SK-N-SH treated with all-trans-retinoic acid at 6 μM for 48 hours (cell line): ENCODE measurements around the gene TBC1D2.

Source experiments
- ATAC-seq: fragments of 200-7000 bp; cut with Tn5 transposase; 3 replicates; pipeline ENCODE4 v1.9.1; 2020; ENCODE audit warnings: mild to moderate bottlenecking, moderate library complexity
- ARNTL ChIP-seq: fragments of 450-650 bp; formaldehyde crosslinking; IDR thresholded peaks from 2 replicates; pipeline ENCODE4 v1.5.0; 2020; ENCODE audit warnings: low read depth, mild to moderate bottlenecking, moderate library complexity, borderline replicate concordance
- BACH2 ChIP-seq: fragments of 250-450 bp; sonication (Bioruptor Pico); IDR thresholded peaks from 2 replicates; pipeline ENCODE4 v1.9.0; 2021; ENCODE audit warnings: mild to moderate bottlenecking, borderline replicate concordance
- CSDC2 ChIP-seq: fragments of 250-450 bp; sonication (Bioruptor Pico); IDR thresholded peaks from 2 replicates; pipeline ENCODE4 v1.5.0; 2020; ENCODE audit warnings: mild to moderate bottlenecking, moderate library complexity
- ESRRG ChIP-seq: fragments of 250-450 bp; sonication (Bioruptor Pico); IDR thresholded peaks from 2 replicates; pipeline ENCODE4 v1.6.1; 2021; ENCODE audit warnings: mild to moderate bottlenecking
- GLIS3 ChIP-seq: fragments of 250-450 bp; sonication (Bioruptor Pico); IDR thresholded peaks from 2 replicates; pipeline ENCODE4 v1.5.0; 2020; ENCODE audit warnings: mild to moderate bottlenecking, moderate library complexity
- ISL1 ChIP-seq: fragments of 250-450 bp; sonication (Bioruptor Pico); IDR thresholded peaks from 2 replicates; pipeline ENCODE4 v2.1.2; 2022; ENCODE audit warnings: mild to moderate bottlenecking, moderate library complexity
- OSR1 ChIP-seq: fragments of 250-450 bp; sonication (Bioruptor Pico); IDR thresholded peaks from 2 replicates; pipeline ENCODE4 v1.8.0; 2022; ENCODE audit warnings: moderate library complexity, mild to moderate bottlenecking, inconsistent platforms
- PATZ1 ChIP-seq: fragments of 250-450 bp; sonication (Bioruptor Pico); IDR thresholded peaks from 2 replicates; pipeline ENCODE4 v1.8.0; 2020; ENCODE audit warnings: mild to moderate bottlenecking, moderate library complexity, borderline replicate concordance
- POU6F1 ChIP-seq: fragments of 250-450 bp; sonication (Bioruptor Pico); IDR thresholded peaks from 2 replicates; pipeline ENCODE4 v1.8.0; 2021; ENCODE audit warnings: low read depth, mild to moderate bottlenecking, moderate library complexity, borderline replicate concordance
- PPARA ChIP-seq: fragments of 250-450 bp; sonication (Bioruptor Pico); IDR thresholded peaks from 2 replicates; pipeline ENCODE4 v1.5.0; 2020; ENCODE audit warnings: mild to moderate bottlenecking, borderline replicate concordance
- RARB ChIP-seq: fragments of 250-450 bp; sonication (Bioruptor Pico); IDR thresholded peaks from 2 replicates; pipeline ENCODE4 v1.8.0; 2021; ENCODE audit warnings: mild to moderate bottlenecking, moderate library complexity
- SNAI2 ChIP-seq: fragments of 250-450 bp; sonication (Bioruptor Pico); IDR thresholded peaks from 2 replicates; pipeline ENCODE4 v1.5.0; 2020; ENCODE audit warnings: mild to moderate bottlenecking, moderate library complexity
- TCF4 ChIP-seq: fragments of 250-450 bp; sonication (Bioruptor Pico); IDR thresholded peaks from 2 replicates; pipeline ENCODE4 v1.8.0; 2021; ENCODE audit warnings: mild to moderate bottlenecking, moderate library complexity, borderline replicate concordance
- TOX ChIP-seq: fragments of 250-450 bp; sonication (Bioruptor Pico); IDR thresholded peaks from 2 replicates; pipeline ENCODE4 v1.8.0; 2021; ENCODE audit warnings: mild to moderate bottlenecking, moderate library complexity, borderline replicate concordance
- ZC3H10 ChIP-seq: fragments of 250-450 bp; sonication (Bioruptor Pico); IDR thresholded peaks from 2 replicates; pipeline ENCODE4 v1.5.1; 2021; ENCODE audit warnings: mild to moderate bottlenecking, moderate library complexity
- ZFP3 ChIP-seq: fragments of 250-450 bp; sonication (Bioruptor Pico); IDR thresholded peaks from 2 replicates; pipeline ENCODE4 v1.5.0; 2020; ENCODE audit warnings: mild to moderate bottlenecking, moderate library complexity
- ZFP30 ChIP-seq: fragments of 450-650 bp; formaldehyde crosslinking; IDR thresholded peaks from 2 replicates; pipeline ENCODE4 v1.5.0; 2022; ENCODE audit warnings: mild to moderate bottlenecking, moderate library complexity
- ZNF565 ChIP-seq: fragments of 450-650 bp; formaldehyde crosslinking; conservative IDR thresholded peaks from 2 replicates; pipeline ENCODE4 v1.5.0; 2020; ENCODE audit warnings: low read depth, mild to moderate bottlenecking, moderate library complexity
- ZNF70 ChIP-seq: fragments of 450-650 bp; formaldehyde crosslinking; IDR thresholded peaks from 2 replicates; pipeline ENCODE4 v1.5.0; 2020; ENCODE audit warnings: mild to moderate bottlenecking, moderate library complexity
- ZNF8 ChIP-seq: fragments of 450-650 bp; formaldehyde crosslinking; IDR thresholded peaks from 2 replicates; pipeline ENCODE4 v1.5.0; 2020; ENCODE audit warnings: mild to moderate bottlenecking, moderate library complexity
- TF ChIP-seq, protein P1 (sequence below): fragments of 250-450 bp; sonication (Bioruptor Pico); IDR thresholded peaks from 2 replicates; pipeline ENCODE4 v1.5.1; 2020; ENCODE audit warnings: low read depth, mild to moderate bottlenecking, moderate library complexity
- TF ChIP-seq, protein P2 (sequence below): fragments of 250-450 bp; sonication (Bioruptor Pico); IDR thresholded peaks from 2 replicates; pipeline ENCODE4 v1.5.1; 2021; ENCODE audit warnings: mild to moderate bottlenecking, moderate library complexity
- TF ChIP-seq, protein P3 (sequence below): fragments of 250-450 bp; sonication (Bioruptor Pico); IDR thresholded peaks from 2 replicates; pipeline ENCODE4 v1.5.0; 2020; ENCODE audit warnings: mild to moderate bottlenecking, moderate library complexity

Gene TBC1D2

GRCh38 chr9:98262056-98262455, 6.6 kb upstream of the TBC1D2 start:
- TF ChIP-seq GLIS3 (CRISPR knock-in tag), result no peak
- no peak for TF ChIP-seq TOX (CRISPR knock-in tag)
- no peak for TF ChIP-seq ZFP3 (CRISPR knock-in tag)
- no peak for TF ChIP-seq ISL1 (CRISPR knock-in tag)
- TF ChIP-seq POU6F1 (CRISPR knock-in tag), result no peak
- TF ChIP-seq RARB (CRISPR knock-in tag), result no peak
- no peak for TF ChIP-seq TCF4
- TF ChIP-seq PPARA (CRISPR knock-in tag), result no peak
- TF ChIP-seq BACH2 (CRISPR knock-in tag), result no peak
- no peak for TF ChIP-seq ZC3H10 (CRISPR knock-in tag)
- no peak for TF ChIP-seq OSR1
- TF ChIP-seq ESRRG (CRISPR knock-in tag), result no peak
- TF ChIP-seq CSDC2 (CRISPR knock-in tag), result no peak
- TF ChIP-seq SNAI2 (CRISPR knock-in tag), result no peak
- TF ChIP-seq ZNF565, result no peak
- TF ChIP-seq, protein P1, sequence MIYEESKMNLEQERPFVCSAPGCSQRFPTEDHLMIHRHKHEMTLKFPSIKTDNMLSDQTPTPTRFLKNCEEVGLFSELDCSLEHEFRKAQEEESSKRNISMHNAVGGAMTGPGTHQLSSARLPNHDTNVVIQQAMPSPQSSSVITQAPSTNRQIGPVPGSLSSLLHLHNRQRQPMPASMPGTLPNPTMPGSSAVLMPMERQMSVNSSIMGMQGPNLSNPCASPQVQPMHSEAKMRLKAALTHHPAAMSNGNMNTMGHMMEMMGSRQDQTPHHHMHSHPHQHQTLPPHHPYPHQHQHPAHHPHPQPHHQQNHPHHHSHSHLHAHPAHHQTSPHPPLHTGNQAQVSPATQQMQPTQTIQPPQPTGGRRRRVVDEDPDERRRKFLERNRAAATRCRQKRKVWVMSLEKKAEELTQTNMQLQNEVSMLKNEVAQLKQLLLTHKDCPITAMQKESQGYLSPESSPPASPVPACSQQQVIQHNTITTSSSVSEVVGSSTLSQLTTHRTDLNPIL, result no peak
- ATAC-seq, result no peak

DNA sequence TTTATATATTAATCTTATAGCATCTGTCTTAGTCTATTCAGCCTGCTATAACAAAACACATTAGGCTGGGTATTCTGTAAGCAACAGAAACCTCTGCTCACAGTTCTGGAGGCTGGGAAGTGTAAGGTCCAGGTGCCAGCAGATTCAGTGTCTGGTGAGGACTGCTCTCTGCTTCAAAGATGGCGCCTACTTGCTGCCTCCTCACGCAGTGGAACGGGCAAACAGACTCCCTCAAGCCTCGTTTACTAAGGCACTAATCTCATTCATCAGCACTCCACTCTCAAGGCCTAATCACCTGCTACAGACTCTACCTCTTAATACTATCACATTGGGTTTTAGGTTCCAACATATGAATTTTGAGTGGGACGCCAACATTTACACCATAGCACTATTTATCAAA, 5.2 kb upstream of the TBC1D2 start:
- TF ChIP-seq ISL1 (CRISPR knock-in tag), result no peak
- no peak for TF ChIP-seq CSDC2 (CRISPR knock-in tag)
- TF ChIP-seq SNAI2 (CRISPR knock-in tag), result no peak
- TF ChIP-seq RARB (CRISPR knock-in tag), result no peak
- TF ChIP-seq, protein P2, sequence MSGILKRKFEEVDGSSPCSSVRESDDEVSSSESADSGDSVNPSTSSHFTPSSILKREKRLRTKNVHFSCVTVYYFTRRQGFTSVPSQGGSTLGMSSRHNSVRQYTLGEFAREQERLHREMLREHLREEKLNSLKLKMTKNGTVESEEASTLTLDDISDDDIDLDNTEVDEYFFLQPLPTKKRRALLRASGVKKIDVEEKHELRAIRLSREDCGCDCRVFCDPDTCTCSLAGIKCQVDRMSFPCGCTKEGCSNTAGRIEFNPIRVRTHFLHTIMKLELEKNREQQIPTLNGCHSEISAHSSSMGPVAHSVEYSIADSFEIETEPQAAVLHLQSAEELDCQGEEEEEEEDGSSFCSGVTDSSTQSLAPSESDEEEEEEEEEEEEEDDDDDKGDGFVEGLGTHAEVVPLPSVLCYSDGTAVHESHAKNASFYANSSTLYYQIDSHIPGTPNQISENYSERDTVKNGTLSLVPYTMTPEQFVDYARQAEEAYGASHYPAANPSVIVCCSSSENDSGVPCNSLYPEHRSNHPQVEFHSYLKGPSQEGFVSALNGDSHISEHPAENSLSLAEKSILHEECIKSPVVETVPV, result no peak
- no peak for TF ChIP-seq ZC3H10 (CRISPR knock-in tag)
- TF ChIP-seq POU6F1 (CRISPR knock-in tag), result no peak
- TF ChIP-seq, protein P1, result no peak
- no peak for ATAC-seq

DNA sequence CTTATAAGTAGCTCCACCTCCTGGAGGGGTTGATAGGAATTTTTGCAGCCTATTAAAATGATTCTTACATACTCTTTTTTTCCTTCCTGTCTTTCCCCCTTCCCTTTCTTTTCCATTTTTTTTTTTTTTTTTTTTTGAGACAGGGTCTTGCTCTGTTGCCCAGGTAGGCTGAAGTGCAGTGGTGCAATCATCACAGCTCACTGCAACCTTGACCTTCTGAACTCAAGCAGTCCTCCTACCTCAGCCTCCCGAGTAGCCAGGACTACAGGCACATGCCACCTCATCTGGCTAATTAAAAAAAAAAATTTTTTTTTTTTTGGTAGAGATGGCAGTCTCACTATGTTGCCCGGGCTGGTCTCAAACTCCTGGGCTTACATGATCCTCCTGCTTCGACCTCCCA, 4.3 kb upstream of the TBC1D2 start:
- no peak for ATAC-seq
- no peak for TF ChIP-seq ARNTL (CRISPR knock-in tag)
- no peak for TF ChIP-seq PPARA (CRISPR knock-in tag)
- TF ChIP-seq SNAI2 (CRISPR knock-in tag), result no peak
- TF ChIP-seq BACH2 (CRISPR knock-in tag), result no peak
- TF ChIP-seq TCF4, result no peak
- no peak for TF ChIP-seq ZFP3 (CRISPR knock-in tag)
- TF ChIP-seq, protein P3, sequence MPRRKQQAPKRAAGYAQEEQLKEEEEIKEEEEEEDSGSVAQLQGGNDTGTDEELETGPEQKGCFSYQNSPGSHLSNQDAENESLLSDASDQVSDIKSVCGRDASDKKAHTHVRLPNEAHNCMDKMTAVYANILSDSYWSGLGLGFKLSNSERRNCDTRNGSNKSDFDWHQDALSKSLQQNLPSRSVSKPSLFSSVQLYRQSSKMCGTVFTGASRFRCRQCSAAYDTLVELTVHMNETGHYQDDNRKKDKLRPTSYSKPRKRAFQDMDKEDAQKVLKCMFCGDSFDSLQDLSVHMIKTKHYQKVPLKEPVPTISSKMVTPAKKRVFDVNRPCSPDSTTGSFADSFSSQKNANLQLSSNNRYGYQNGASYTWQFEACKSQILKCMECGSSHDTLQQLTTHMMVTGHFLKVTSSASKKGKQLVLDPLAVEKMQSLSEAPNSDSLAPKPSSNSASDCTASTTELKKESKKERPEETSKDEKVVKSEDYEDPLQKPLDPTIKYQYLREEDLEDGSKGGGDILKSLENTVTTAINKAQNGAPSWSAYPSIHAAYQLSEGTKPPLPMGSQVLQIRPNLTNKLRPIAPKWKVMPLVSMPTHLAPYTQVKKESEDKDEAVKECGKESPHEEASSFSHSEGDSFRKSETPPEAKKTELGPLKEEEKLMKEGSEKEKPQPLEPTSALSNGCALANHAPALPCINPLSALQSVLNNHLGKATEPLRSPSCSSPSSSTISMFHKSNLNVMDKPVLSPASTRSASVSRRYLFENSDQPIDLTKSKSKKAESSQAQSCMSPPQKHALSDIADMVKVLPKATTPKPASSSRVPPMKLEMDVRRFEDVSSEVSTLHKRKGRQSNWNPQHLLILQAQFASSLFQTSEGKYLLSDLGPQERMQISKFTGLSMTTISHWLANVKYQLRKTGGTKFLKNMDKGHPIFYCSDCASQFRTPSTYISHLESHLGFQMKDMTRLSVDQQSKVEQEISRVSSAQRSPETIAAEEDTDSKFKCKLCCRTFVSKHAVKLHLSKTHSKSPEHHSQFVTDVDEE (CRISPR knock-in tag), result no peak
- no peak for TF ChIP-seq ZNF70 (CRISPR knock-in tag)
- TF ChIP-seq ZFP30 (CRISPR knock-in tag), result no peak
- no peak for TF ChIP-seq ZNF8
- TF ChIP-seq PATZ1 (CRISPR knock-in tag), result no peak
- no peak for TF ChIP-seq GLIS3 (CRISPR knock-in tag)
- TF ChIP-seq, protein P1, result no peak
- TF ChIP-seq ZC3H10 (CRISPR knock-in tag), result no peak
- TF ChIP-seq, protein P2, result no peak
